Sigmoid colon (tissue), 7 donors: ENCODE measurements around the gene DNMT1. TPM values are rescaled to one million over a fixed set of nuclear protein-coding genes. Genes with fewer than 3 reads are reported as not detected.

ENCODE experiments used
- DNase-seq: peaks from one replicate; pipeline ENCODE4 v3.0.0-alpha.2; 2019
- H3K27ac ChIP-seq, 4 donors: fragments of 200-600 bp; sonication (generic); one replicate each; pipeline ENCODE4 v1.5.1; 2016 to 2019; ENCODE audit warnings: mild to moderate bottlenecking in 1 of 4
- H3K27me3 ChIP-seq, 3 donors: fragments of 200-600 bp; sonication (generic); one replicate each; pipeline ENCODE4 v1.5.1; 2019; ENCODE audit warnings: mild to moderate bottlenecking in 1 of 3
- H3K36me3 ChIP-seq, 4 donors: fragments of 200-600 bp; sonication (generic); one replicate each; pipeline ENCODE4 v1.5.1; 2016 to 2019
- H3K4me1 ChIP-seq, 4 donors: fragments of 200-600 bp; sonication (generic); one replicate each; pipeline ENCODE4 v1.5.1; 2017 to 2019
- H3K4me3 ChIP-seq, 4 donors: fragments of 200-600 bp; sonication (generic); one replicate each; pipeline ENCODE4 v1.5.1; 2017 to 2019; ENCODE audit warnings: mild to moderate bottlenecking in 2 of 4, moderate library complexity in 1 of 4
- H3K9me3 ChIP-seq, 4 donors: fragments of 200-600 bp in 3 of 4; sonication (generic) in 3 of 4; one replicate each; pipeline versions ENCODE4 v1.5.1 to v1.6.1; 2013 to 2019
- EP300 ChIP-seq, 4 donors: sonication (generic); formaldehyde crosslinking; IDR thresholded peaks; one replicate each; pipeline ENCODE4 v1.6.1; 2017; ENCODE audit warnings: antibody characterized with exemption in 4 of 4
- POLR2A ChIP-seq, 2 donors: fragments of 450-650 bp; IDR thresholded peaks; one replicate each; pipeline ENCODE4 v1.6.1; 2016; ENCODE audit warnings: antibody characterized with exemption in 2 of 2, mild to moderate bottlenecking in 2 of 2, moderate library complexity in 2 of 2
- POLR2AphosphoS5 ChIP-seq, 4 donors: sonication (generic); formaldehyde crosslinking; IDR thresholded peaks; one replicate each; pipeline ENCODE4 v1.6.1; 2017; ENCODE audit warnings: antibody characterized with exemption in 4 of 4
- WGBS, 2 donors: extraction: QIAGEN DNeasy Blood & Tissue Kit; methylation state at CpG; one replicate each; pipeline ENCODE4 v1.1.7; 2013; 5-methylcytosine and 5-hydroxymethylcytosine counted together
- intact Hi-C: fragments of 100-400 bp; cut with DNase I; formaldehyde crosslinking; loops from one replicate; pipeline ENCODE4 v1.15.1; 2023
- polyA plus RNA-seq, 3 donors: library from polyadenylated mRNA; stranded (reverse); fragments of 200-250 nt; gene quantifications; one replicate each; pipeline ENCODE4 v1.2.3, GENCODE V29; 2013
- total RNA-seq, 4 donors: library from RNA; depleted of rRNA; stranded (reverse); fragments of >200 nt; gene quantifications; one replicate each; pipeline ENCODE4 v1.1.0, GENCODE V29; 2016
- TF ChIP-seq, protein P1 (sequence below), 4 experiments: fragments of 450-650 bp in 3 of 4; fragments of 200-600 bp in 1 of 4; IDR thresholded peaks; one replicate each; pipeline ENCODE4 v1.5.1; 2016 to 2019; ENCODE audit warnings: antibody characterized with exemption in 4 of 4, mild to moderate bottlenecking in 3 of 4, moderate library complexity in 2 of 4
- donor health status: healthy with polysubstance abuse.
- donor health status: Bipolar disorder and iron deficiency.
- donor health status: healthy.

Gene DNMT1
- total and polyA plus RNA-seq, 7 donors: 12.0 to 47.9 (median 24.5) TPM

DNA sequence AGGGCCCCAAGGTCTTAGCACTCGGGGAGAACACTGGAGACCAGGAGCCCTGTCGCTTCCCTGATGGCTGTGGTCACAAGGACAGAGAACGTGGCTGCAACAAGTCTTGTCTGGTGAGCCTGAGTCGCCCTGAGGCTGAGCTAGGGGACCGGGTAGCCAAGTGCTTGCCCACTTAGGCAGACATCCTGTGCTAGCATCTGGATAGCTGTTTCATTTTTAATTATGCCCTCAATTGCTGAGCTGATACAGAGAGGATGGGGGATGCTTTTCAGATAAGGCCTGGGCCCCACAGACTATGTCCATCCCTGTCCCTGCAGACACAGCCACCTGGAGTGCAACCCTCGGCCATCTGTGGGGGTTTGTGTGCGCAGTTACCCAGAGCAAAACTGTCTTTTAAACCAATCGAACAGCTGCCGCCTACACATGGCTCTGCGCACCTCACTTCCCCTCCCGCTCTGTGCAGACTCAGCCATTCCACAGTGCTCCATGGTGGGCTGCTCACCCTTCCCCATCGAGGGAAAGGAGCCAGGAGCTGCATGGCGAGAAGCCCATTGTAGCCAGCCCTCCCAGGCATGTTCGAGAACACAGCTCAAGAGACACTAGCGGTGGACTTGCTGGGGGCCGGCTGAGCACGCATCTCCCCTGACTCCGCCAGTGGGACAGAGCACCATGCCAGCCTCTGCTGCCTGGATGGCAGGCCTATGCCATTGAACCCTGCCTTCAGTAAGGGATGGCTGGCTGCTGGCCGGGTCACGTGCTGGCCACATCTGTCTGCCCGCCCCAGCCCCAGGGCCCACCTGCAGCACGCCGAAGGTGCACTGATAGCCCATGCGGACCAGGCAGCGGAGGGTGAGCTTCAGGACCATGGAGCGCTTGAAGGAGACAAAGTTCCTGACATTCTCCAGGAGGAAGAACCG is 55.6 kb downstream of the DNMT1 start:
- no peak for DNase-seq
- intact Hi-C loops: no loop called here
- Histone ChIP-seq H3K27me3 (no peaks in the 10 kb centered on the region), H3K4me1 (no peaks in the 10 kb centered on the region), H3K36me3 (peaks cover 16 to 97% (median 76%) of the 10 kb centered on the region in 4 donors), H3K9me3 (no peaks in the 10 kb centered on the region), H3K4me3 (no peak overlapping the region), H3K27ac (no peak overlapping the region)
- WGBS, 2 donors: 96 to 97% methylated on average over 27 of the region's 27 CpGs
- TF ChIP-seq EP300 (IDR thresholded peaks at IDR 0.05): no peak
- TF ChIP-seq, protein P1, sequence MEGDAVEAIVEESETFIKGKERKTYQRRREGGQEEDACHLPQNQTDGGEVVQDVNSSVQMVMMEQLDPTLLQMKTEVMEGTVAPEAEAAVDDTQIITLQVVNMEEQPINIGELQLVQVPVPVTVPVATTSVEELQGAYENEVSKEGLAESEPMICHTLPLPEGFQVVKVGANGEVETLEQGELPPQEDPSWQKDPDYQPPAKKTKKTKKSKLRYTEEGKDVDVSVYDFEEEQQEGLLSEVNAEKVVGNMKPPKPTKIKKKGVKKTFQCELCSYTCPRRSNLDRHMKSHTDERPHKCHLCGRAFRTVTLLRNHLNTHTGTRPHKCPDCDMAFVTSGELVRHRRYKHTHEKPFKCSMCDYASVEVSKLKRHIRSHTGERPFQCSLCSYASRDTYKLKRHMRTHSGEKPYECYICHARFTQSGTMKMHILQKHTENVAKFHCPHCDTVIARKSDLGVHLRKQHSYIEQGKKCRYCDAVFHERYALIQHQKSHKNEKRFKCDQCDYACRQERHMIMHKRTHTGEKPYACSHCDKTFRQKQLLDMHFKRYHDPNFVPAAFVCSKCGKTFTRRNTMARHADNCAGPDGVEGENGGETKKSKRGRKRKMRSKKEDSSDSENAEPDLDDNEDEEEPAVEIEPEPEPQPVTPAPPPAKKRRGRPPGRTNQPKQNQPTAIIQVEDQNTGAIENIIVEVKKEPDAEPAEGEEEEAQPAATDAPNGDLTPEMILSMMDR (IDR thresholded peaks at IDR 0.05): no peak
- no peak for TF ChIP-seq POLR2AphosphoS5 (IDR thresholded peaks at IDR 0.05)
- no peak for TF ChIP-seq POLR2A (IDR thresholded peaks at IDR 0.05)

DNA sequence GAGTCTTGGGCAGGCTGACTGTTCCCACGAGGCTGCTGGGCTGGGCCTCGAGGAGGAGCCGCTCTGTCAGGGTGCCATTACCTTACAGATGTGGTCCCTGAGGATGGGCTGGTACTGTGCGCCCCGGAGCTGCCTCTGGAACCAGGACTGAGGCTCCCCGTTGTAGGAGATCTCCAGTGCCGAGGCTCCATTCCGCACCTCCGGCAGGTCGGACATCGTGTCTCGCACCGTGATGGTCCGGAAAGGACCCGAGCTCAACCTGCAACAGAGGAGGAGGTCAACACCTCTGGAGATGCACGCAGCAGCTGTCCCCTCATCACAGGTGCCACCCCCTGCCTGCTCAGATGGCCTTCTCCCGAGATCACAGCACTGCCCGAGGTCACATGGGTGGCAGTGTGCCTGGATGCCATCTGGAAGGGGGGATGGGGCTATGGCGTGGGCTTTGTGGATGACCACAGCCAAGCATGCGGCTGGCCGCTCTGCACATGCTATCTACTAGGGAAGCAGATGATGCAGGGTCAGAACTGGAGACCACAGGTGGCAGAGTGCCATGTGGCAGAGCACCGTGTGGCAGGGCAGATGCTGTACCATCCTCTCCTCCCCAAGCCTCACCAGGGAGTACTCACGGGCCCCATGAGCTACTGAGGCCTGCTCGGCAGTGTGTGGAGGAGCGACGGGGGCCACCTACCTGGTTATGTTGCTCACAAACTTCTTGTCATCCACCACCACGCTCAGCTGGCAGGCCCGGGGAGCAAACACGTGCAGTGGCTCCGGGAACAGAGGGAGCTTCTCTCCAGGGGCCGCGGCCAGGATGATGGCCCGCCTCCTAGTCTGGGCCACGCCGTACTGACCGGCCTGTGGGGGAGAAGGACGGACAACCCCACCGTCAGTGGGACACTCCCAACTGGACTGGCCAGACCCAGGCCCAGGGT is 56.7 kb downstream of the DNMT1 start:
- intact Hi-C loops: no loop called here
- DNase-seq: no peak
- TF ChIP-seq POLR2AphosphoS5 (IDR thresholded peaks at IDR 0.05): no peak
- no peak for TF ChIP-seq POLR2A (IDR thresholded peaks at IDR 0.05)
- TF ChIP-seq, protein P1 (IDR thresholded peaks at IDR 0.05): no peak
- no peak for TF ChIP-seq EP300 (IDR thresholded peaks at IDR 0.05)
- Histone ChIP-seq H3K4me3 (no peak overlapping the region), H3K9me3 (no peaks in the 10 kb centered on the region), H3K36me3 (peaks cover 9 to 97% (median 72%) of the 10 kb centered on the region in 4 donors), H3K27me3 (no peaks in the 10 kb centered on the region), H3K27ac (no peak overlapping the region), H3K4me1 (no peaks in the 10 kb centered on the region)
- WGBS, 2 donors: 93 to 95% methylated on average over 38 of the region's 38 CpGs

DNA sequence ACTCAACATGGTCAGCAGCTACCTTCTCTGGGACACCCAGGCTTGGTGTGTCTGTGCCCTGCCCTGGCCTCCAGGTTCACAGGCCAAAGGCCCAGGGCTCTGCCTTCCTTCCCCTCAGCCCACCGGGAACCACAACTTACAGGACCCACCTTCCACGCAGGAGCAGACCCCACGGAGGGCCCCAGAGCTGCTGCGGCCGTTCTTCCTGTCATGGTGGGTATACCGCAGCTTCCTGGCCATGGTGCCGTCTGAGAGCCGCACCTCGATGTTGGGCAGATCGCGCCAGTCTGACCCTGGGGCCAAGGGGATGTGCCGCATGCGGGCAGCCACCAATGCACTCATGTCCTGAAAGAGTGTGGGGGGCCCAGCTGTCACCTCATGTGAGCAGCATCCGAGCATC is 57.8 kb downstream of the DNMT1 start:
- Histone ChIP-seq H3K4me3 (no peak overlapping the region), H3K9me3 (no peaks in the 10 kb centered on the region), H3K4me1 (no peaks in the 10 kb centered on the region), H3K36me3 (peaks cover 9 to 94% (median 64%) of the 10 kb centered on the region in 4 donors), H3K27ac (no peak overlapping the region), H3K27me3 (no peaks in the 10 kb centered on the region)
- TF ChIP-seq POLR2A (IDR thresholded peaks at IDR 0.05): no peak
- no peak for TF ChIP-seq POLR2AphosphoS5 (IDR thresholded peaks at IDR 0.05)
- TF ChIP-seq EP300 (IDR thresholded peaks at IDR 0.05): no peak
- TF ChIP-seq, protein P1 (IDR thresholded peaks at IDR 0.05): no peak
- intact Hi-C loops: no loop called here
- 96 to 97% methylated on average over 14 of the region's 14 CpGs for WGBS, 2 donors
- no peak for DNase-seq

DNA sequence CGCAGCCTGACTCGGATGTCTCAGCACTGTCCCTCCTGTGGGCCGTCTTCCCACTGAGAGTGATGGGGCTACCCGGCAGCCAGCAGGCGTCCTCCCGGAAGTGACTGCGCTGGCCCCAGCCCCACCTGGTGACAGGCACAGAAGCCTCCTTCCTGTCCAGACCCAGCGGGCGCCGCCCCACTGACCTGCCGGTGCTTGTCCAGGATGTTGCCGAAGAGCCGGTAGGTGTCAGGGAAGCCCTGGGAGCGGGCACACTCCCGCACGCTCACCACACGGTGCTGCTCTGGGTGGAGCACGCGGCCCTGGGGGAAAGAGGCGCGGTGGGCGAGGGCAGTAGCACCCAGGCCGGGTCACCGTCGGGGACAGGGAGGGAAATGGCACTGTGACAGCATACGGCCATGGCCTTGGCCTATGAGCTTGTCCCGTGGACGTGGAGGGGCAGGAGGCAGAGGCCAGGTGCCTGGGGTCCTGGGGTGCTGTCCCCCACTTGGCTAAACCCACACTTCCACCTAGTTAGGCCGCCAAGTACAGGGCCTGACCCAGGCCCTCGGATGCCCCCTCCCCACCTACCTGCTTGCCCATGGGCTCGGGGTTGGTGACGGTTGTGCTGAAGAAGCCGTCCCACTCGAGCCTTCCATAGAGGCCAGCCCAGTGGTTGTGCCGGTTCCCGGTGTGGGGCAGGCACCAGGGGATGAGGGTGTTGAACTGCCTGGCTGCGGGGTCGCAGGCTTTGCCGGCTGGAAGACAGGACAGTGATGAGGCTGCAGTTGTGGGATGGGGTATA is 59.0 kb downstream of the DNMT1 start:
- DNase-seq: no peak
- Histone ChIP-seq H3K36me3 (peaks cover 9 to 86% (median 55%) of the 10 kb centered on the region in 4 donors), H3K4me1 (no peaks in the 10 kb centered on the region), H3K9me3 (no peaks in the 10 kb centered on the region), H3K27ac (no peak overlapping the region), H3K27me3 (no peaks in the 10 kb centered on the region), H3K4me3 (no peak overlapping the region)
- no peak for TF ChIP-seq EP300 (IDR thresholded peaks at IDR 0.05)
- TF ChIP-seq POLR2A (IDR thresholded peaks at IDR 0.05): no peak
- TF ChIP-seq, protein P1 (IDR thresholded peaks at IDR 0.05): no peak
- no peak for TF ChIP-seq POLR2AphosphoS5 (IDR thresholded peaks at IDR 0.05)
- intact Hi-C loops: no loop called here
- WGBS, 2 donors: 92 to 95% methylated on average over 39 of the region's 39 CpGs
